Neural progenitor cell (in vitro differentiated cells): ENCODE results near the gene H1-8. TPM values are rescaled to one million over a fixed set of nuclear protein-coding genes. Genes with fewer than 3 reads are reported as not detected.

Source experiments
- DNase-seq: peaks from one replicate; pipeline ENCODE4 v3.0.0-alpha.2; 2016; ENCODE audit warnings: low spot score
- H2AFZ ChIP-seq: fragments of 200-600 bp; sonication (generic); replicated peaks from 2 replicates; pipeline ENCODE4 v1.6.1; 2016; ENCODE audit warnings: antibody characterized with exemption
- H3F3A ChIP-seq: fragments of 200-600 bp; sonication (generic); 2 replicates; pipeline ENCODE4 v1.6.1; 2016; ENCODE audit warnings: antibody characterized with exemption, low read depth
- H3K27ac ChIP-seq: fragments of 200-600 bp; sonication (generic); 2 replicates; pipeline ENCODE4 v1.5.1; 2016; ENCODE audit warnings: mild to moderate bottlenecking
- H3K27me3 ChIP-seq: fragments of 200-600 bp; sonication (generic); 2 replicates; pipeline ENCODE4 v1.6.1; 2016; ENCODE audit warnings: mild to moderate bottlenecking, moderate library complexity
- H3K36me3 ChIP-seq: fragments of 200-600 bp; sonication (generic); 2 replicates; pipeline ENCODE4 v1.5.1; 2016
- H3K4me1 ChIP-seq: fragments of 200-600 bp; sonication (generic); 2 replicates; pipeline ENCODE4 v1.6.1; 2016; ENCODE audit warnings: mixed run types
- H3K4me2 ChIP-seq: fragments of 200-600 bp; sonication (generic); 2 replicates; pipeline ENCODE4 v1.6.1; 2016
- H3K4me3 ChIP-seq: fragments of 200-600 bp; sonication (generic); 2 replicates; pipeline ENCODE4 v1.5.1; 2016
- H3K79me2 ChIP-seq: fragments of 200-600 bp; sonication (generic); 2 replicates; pipeline ENCODE4 v1.6.1; 2016; ENCODE audit warnings: low read depth
- H3K9ac ChIP-seq: fragments of 200-600 bp; sonication (generic); 2 replicates; pipeline ENCODE4 v1.6.1; 2016
- H3K9me3 ChIP-seq: fragments of 200-600 bp; sonication (generic); 2 replicates; pipeline ENCODE4 v1.5.1; 2016; ENCODE audit warnings: low read depth
- H4K20me1 ChIP-seq: fragments of 200-600 bp; sonication (generic); 2 replicates; pipeline ENCODE4 v1.6.1; 2016; ENCODE audit warnings: low read depth
- H3K27ac Mint-ChIP-seq: 3 replicates; pipeline ENCODE4 v1.8.0; 2021; ENCODE audit warnings: mixed read lengths
- H3K27me3 Mint-ChIP-seq: 2 replicates; pipeline ENCODE4 v1.8.0; 2022; ENCODE audit warnings: low read depth, mild to moderate bottlenecking, inconsistent platforms, moderate library complexity, mixed read lengths; ENCODE audit not compliant: insufficient read depth
- H3K36me3 Mint-ChIP-seq: 3 replicates; pipeline ENCODE4 v1.8.0; 2021; ENCODE audit warnings: mixed read lengths
- H3K4me1 Mint-ChIP-seq: 3 replicates; pipeline ENCODE4 v1.8.0; 2021; ENCODE audit warnings: mixed read lengths
- H3K4me3 Mint-ChIP-seq: 3 replicates; pipeline ENCODE4 v1.8.0; 2021; ENCODE audit warnings: mild to moderate bottlenecking, moderate library complexity, mixed read lengths
- H3K9me3 Mint-ChIP-seq: 3 replicates; pipeline ENCODE4 v1.8.0; 2020; ENCODE audit warnings: mixed read lengths
- CTCF ChIP-seq: fragments of 200-600 bp; sonication (generic); IDR thresholded peaks from 2 replicates; pipeline ENCODE4 v1.5.1; 2017; ENCODE audit warnings: antibody characterized with exemption, mild to moderate bottlenecking
- EZH2 ChIP-seq: fragments of 200-600 bp; sonication (generic); IDR thresholded peaks from 2 replicates; pipeline ENCODE4 v1.6.1; 2017; ENCODE audit warnings: antibody characterized with exemption, mild to moderate bottlenecking, moderate library complexity
- EZH2phosphoT487 ChIP-seq: fragments of 200-600 bp; sonication (generic); IDR thresholded peaks from 2 replicates; pipeline ENCODE4 v1.6.1; 2017; ENCODE audit warnings: antibody characterized with exemption
- total RNA-seq: library from RNA; depleted of rRNA; stranded (reverse); fragments of >200 nt; gene quantifications from 2 replicates; pipeline ENCODE4 v1.2.3, GENCODE V29; 2015; ENCODE audit warnings: low replicate concordance

Gene H1-8
- total RNA-seq, 1 donor from 2014 or later, result not detected

- TF ChIP-seq CTCF, result no peak
- no peak for TF ChIP-seq EZH2phosphoT487
- TF ChIP-seq EZH2, result no peak
- Histone ChIP-seq H2AFZ (no peak overlapping the region), H3K27me3 (no peaks in the 10 kb centered on the region), H3K79me2 (no peaks in the 10 kb centered on the region), H3K36me3 (no peaks in the 10 kb centered on the region), H3K27ac (no peak overlapping the region), H3K4me2 (no peak overlapping the region), H3K9me3 (no peaks in the 10 kb centered on the region), H3K4me3 (no peak overlapping the region), H3K9ac (no peak overlapping the region), H4K20me1 (peaks cover 6% of the 10 kb centered on the region), H3F3A (peaks cover 58% of the 10 kb centered on the region), H3K4me1 (peaks cover 52% of the 10 kb centered on the region)
- Mint-ChIP-seq H3K4me1 (peaks cover 84% of the 10 kb centered on the region), H3K27me3 (peaks cover 15% of the 10 kb centered on the region), H3K4me3 (no peak overlapping the region), H3K27ac (peak overlapping the region; percentile 86), H3K9me3 (no peaks in the 10 kb centered on the region), H3K36me3 (no peaks in the 10 kb centered on the region)
- DNase-seq, result no peak
These were observed 51.4 kb downstream of the H1-8 start for GRCh38 chr3:129594409-129594808.

GRCh38 chr3:129594907-129595390 is 52.0 kb downstream of the H1-8 start:
- Histone ChIP-seq H3K9ac (no peak overlapping the region), H2AFZ (no peak overlapping the region), H3K4me3 (no peak overlapping the region), H4K20me1 (peaks cover 6% of the 10 kb centered on the region), H3K4me2 (no peak overlapping the region), H3K79me2 (no peaks in the 10 kb centered on the region), H3K36me3 (no peaks in the 10 kb centered on the region), H3F3A (peaks cover 63% of the 10 kb centered on the region), H3K9me3 (no peaks in the 10 kb centered on the region), H3K27me3 (no peaks in the 10 kb centered on the region), H3K27ac (no peak overlapping the region), H3K4me1 (peaks cover 55% of the 10 kb centered on the region)
- DNase-seq, result no peak
- peaks cover 83% of the 10 kb centered on the region for H3K4me1 Mint-ChIP-seq
- H3K4me3 Mint-ChIP-seq, result peak overlapping the region; percentile 62
- H3K36me3 Mint-ChIP-seq, result no peaks in the 10 kb centered on the region
- peaks cover 16% of the 10 kb centered on the region for H3K27me3 Mint-ChIP-seq
- TF ChIP-seq EZH2 (no peak), CTCF (no peak), EZH2phosphoT487 (no peak)
- H3K9me3 Mint-ChIP-seq, result no peaks in the 10 kb centered on the region
- no peak overlapping the region for H3K27ac Mint-ChIP-seq

GRCh38 chr3:129595544-129596193 is 52.7 kb downstream of the H1-8 start:
- H3F3A ChIP-seq, result peaks cover 63% of the 10 kb centered on the region
- TF ChIP-seq CTCF, result no peak
- no peak for TF ChIP-seq EZH2
- no peak for TF ChIP-seq EZH2phosphoT487
- peak overlapping the region; percentile 57 for H3K27ac Mint-ChIP-seq
- H3K27me3 ChIP-seq, result no peaks in the 10 kb centered on the region
- H3K79me2 ChIP-seq, result no peaks in the 10 kb centered on the region
- no peak overlapping the region for H3K4me3 Mint-ChIP-seq
- peaks cover 6% of the 10 kb centered on the region for H4K20me1 ChIP-seq
- no peak overlapping the region for H3K9ac ChIP-seq
- H3K4me1 ChIP-seq, result peaks cover 58% of the 10 kb centered on the region
- no peaks in the 10 kb centered on the region for H3K36me3 Mint-ChIP-seq
- no peak overlapping the region for H3K4me2 ChIP-seq
- H3K4me3 ChIP-seq, result no peak overlapping the region
- no peak overlapping the region for H3K27ac ChIP-seq
- H3K4me1 Mint-ChIP-seq, result peaks cover 83% of the 10 kb centered on the region
- no peaks in the 10 kb centered on the region for H3K36me3 ChIP-seq
- DNase-seq, result no peak
- H3K9me3 ChIP-seq, result no peaks in the 10 kb centered on the region
- H3K9me3 Mint-ChIP-seq, result no peaks in the 10 kb centered on the region
- no peak overlapping the region for H2AFZ ChIP-seq
- peaks cover 15% of the 10 kb centered on the region for H3K27me3 Mint-ChIP-seq
